ENCODE data around the gene SYDE2.

SYDE2 gene

DNA sequence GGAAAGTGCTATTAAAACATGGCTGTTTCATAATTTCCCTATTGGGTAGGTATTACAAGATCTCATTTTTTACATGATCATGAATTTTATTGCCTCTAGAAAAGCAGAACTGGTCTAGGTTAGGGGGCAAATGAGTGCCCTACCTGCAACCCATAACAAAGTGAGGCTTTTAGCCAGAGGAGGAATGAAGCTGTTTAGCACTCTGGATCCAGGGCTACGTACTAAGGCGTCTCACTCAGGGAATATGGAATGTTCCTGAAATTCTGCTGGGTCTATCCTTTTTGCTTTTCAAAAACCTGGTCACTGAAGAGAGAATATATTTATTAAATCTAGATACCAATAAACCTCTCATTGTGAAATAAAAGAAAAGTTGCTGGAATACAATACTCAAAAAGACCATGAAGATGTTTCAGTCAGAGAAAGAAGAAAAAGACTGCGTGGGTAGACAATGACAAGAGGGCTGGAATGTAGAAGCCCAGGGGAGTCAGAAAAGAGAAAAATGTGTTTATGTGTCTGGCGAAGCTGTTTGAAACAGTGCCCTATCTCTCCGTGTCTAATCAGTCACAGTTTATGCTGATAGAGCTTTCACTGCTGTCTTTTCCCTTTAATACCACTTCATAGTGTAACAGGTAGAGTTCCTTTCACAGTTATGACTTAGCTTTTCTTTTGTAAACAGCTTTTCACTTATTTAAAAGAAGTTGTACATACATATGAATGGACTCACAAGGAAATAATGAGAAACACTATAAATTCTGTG, 25.0 kb upstream of the SYDE2 start:
- DNase-seq, result no peak
- Histone ChIP-seq H3K9me3 (ENCODE audit: severe bottlenecking) (no peaks in the 10 kb centered on the region), H3K4me3 (ENCODE audit: low read depth, low read length) (no peak overlapping the region), H3K27me3 (ENCODE audit: insufficient read depth, low read depth, severe bottlenecking) (no peaks in the 10 kb centered on the region), H3K27ac (no peak overlapping the region), H3K36me3 (no peaks in the 10 kb centered on the region)
- TF ChIP-seq, protein P1, sequence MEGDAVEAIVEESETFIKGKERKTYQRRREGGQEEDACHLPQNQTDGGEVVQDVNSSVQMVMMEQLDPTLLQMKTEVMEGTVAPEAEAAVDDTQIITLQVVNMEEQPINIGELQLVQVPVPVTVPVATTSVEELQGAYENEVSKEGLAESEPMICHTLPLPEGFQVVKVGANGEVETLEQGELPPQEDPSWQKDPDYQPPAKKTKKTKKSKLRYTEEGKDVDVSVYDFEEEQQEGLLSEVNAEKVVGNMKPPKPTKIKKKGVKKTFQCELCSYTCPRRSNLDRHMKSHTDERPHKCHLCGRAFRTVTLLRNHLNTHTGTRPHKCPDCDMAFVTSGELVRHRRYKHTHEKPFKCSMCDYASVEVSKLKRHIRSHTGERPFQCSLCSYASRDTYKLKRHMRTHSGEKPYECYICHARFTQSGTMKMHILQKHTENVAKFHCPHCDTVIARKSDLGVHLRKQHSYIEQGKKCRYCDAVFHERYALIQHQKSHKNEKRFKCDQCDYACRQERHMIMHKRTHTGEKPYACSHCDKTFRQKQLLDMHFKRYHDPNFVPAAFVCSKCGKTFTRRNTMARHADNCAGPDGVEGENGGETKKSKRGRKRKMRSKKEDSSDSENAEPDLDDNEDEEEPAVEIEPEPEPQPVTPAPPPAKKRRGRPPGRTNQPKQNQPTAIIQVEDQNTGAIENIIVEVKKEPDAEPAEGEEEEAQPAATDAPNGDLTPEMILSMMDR (IDR thresholded peaks at IDR 0.05; ENCODE audit: low read depth, low read length), result no peak

- peak; percentile 36 for DNase-seq
- TF ChIP-seq, protein P1 (IDR thresholded peaks at IDR 0.05; ENCODE audit: low read depth, low read length), result no peak
- Histone ChIP-seq H3K27ac (no peak overlapping the region), H3K27me3 (ENCODE audit: insufficient read depth, low read depth, severe bottlenecking) (no peaks in the 10 kb centered on the region), H3K4me3 (ENCODE audit: low read depth, low read length) (no peak overlapping the region), H3K36me3 (no peaks in the 10 kb centered on the region), H3K9me3 (ENCODE audit: severe bottlenecking) (no peaks in the 10 kb centered on the region)
Measured at GRCh38 chr1:85224734-85225623, 24.2 kb upstream of the SYDE2 start.

GRCh38 chr1:85224295-85224694, 23.5 kb upstream of the SYDE2 start:
- H3K27me3 ChIP-seq (ENCODE audit: insufficient read depth, low read depth, severe bottlenecking), result no peaks in the 10 kb centered on the region
- DNase-seq, result no peak
- TF ChIP-seq, protein P1 (IDR thresholded peaks at IDR 0.05; ENCODE audit: low read depth, low read length), result no peak
- no peak overlapping the region for H3K4me3 ChIP-seq (ENCODE audit: low read depth, low read length)
- H3K36me3 ChIP-seq, result no peaks in the 10 kb centered on the region
- no peak overlapping the region for H3K27ac ChIP-seq
- H3K9me3 ChIP-seq (ENCODE audit: severe bottlenecking), result no peaks in the 10 kb centered on the region

DNA sequence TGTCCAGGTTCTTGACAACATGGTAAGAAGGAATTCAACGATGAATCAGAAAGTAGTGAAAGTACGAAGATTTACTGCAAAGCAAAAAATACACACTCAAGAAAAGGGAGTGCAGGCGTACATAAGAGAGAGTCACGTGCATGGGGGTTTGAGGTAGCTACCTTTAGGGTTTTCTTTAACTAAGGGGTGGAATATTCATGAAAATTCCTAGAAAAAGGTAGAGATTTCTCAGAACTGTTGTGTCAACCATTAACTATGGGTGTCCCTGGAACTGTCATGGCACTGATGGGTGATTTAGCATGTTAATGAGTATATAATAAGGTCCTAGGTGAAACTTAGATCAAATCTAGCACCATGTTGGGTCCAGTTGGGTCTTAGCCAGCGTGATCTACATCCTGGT, 22.5 kb upstream of the SYDE2 start:
- H3K27ac ChIP-seq, result no peak overlapping the region
- DNase-seq, result no peak
- TF ChIP-seq, protein P1 (IDR thresholded peaks at IDR 0.05; ENCODE audit: low read depth, low read length), result no peak

GRCh38 chr1:85220756-85221201, 20.0 kb upstream of the SYDE2 start:
- no peaks in the 10 kb centered on the region for H3K9me3 ChIP-seq (ENCODE audit: severe bottlenecking)
- no peaks in the 10 kb centered on the region for H3K36me3 ChIP-seq
- no peak for DNase-seq
- no peaks in the 10 kb centered on the region for H3K27me3 ChIP-seq (ENCODE audit: insufficient read depth, low read depth, severe bottlenecking)
- H3K27ac ChIP-seq, result no peak overlapping the region
- no peak overlapping the region for H3K4me3 ChIP-seq (ENCODE audit: low read depth, low read length)
- TF ChIP-seq, protein P1 (IDR thresholded peaks at IDR 0.05; ENCODE audit: low read depth, low read length), result no peak

More for the DNA sequence above, 22.5 kb upstream of the SYDE2 start:
- H3K27me3 ChIP-seq (ENCODE audit: insufficient read depth, low read depth, severe bottlenecking), result no peaks in the 10 kb centered on the region
- no peak overlapping the region for H3K4me3 ChIP-seq (ENCODE audit: low read depth, low read length)
- no peaks in the 10 kb centered on the region for H3K9me3 ChIP-seq (ENCODE audit: severe bottlenecking)
- no peaks in the 10 kb centered on the region for H3K36me3 ChIP-seq
